Endothelial cell of umbilical vein (primary cell): ENCODE measurements around the gene DEGS2. TPM values are rescaled to one million over a fixed set of nuclear protein-coding genes. Genes with fewer than 3 reads are reported as not detected.

Experiments used
- BruUV-seq: library from RNA; stranded (reverse); fragments of 400-500 nt; replicated peaks from 2 replicates; lab custom pipeline; 2021; lab: Mats Ljungman, UMichigan
- CTCF ChIA-PET: fragments of 300-600, 350-600 bp; sonication (Branson Sonifier 250); formaldehyde crosslinking; loops from one replicate; lab custom pipeline; 2021; ENCODE audit warnings: antibody characterized with exemption, inconsistent platforms; lab: Charles Lee
- POLR2A ChIA-PET: fragments of 300-600, 350-600 bp; sonication (Branson Sonifier 250); formaldehyde crosslinking; loops from one replicate; lab custom pipeline; 2021; ENCODE audit warnings: antibody characterized with exemption, inconsistent platforms; lab: Charles Lee
- DNase-seq: peaks from one replicate; pipeline ENCODE4 v3.0.0-alpha.2; 2011; ENCODE audit warnings: low read depth, low spot score
- FAIRE-seq: peaks from 2 replicates; lab custom pipeline; 2011; peaks lifted over from hg19 to GRCh38; lab: Jason Lieb, UNC
- H2AFZ ChIP-seq: 2 replicates; pipeline ENCODE4 v1.6.0; 2012; ENCODE audit warnings: low read depth, low read length, control low read depth, inconsistent platforms
- H3K27ac ChIP-seq: 2 replicates; pipeline ENCODE4 v1.5.1; 2011; ENCODE audit warnings: low read depth, mild to moderate bottlenecking, control low read depth, low read length, moderate library complexity; ENCODE audit not compliant: insufficient read depth
- H3K27me3 ChIP-seq, 2 experiments: 2 replicates each; pipeline versions ENCODE4 v1.6.0 to v1.6.1; 2011; ENCODE audit warnings: low read length in 2 of 2, mixed read lengths in 1 of 2; ENCODE audit not compliant: control insufficient read depth in 2 of 2, insufficient read depth in 2 of 2
- H3K36me3 ChIP-seq, 2 experiments: 2 replicates in 1 of 2; 3 replicates in 1 of 2; pipeline ENCODE4 v1.5.1; 2011; ENCODE audit warnings: low read length in 2 of 2, mild to moderate bottlenecking in 1 of 2, moderate library complexity in 1 of 2; ENCODE audit not compliant: control insufficient read depth in 2 of 2, insufficient read depth in 2 of 2; ENCODE audit errors: extremely low read depth in 1 of 2
- H3K4me1 ChIP-seq: 3 replicates; pipeline ENCODE4 v1.5.1; 2011; ENCODE audit warnings: mild to moderate bottlenecking, low read length; ENCODE audit not compliant: control insufficient read depth, insufficient read depth; ENCODE audit errors: extremely low read depth
- H3K4me2 ChIP-seq: 2 replicates; pipeline ENCODE4 v1.6.1; 2011; ENCODE audit warnings: low read length, control low read depth, mixed read lengths; ENCODE audit not compliant: insufficient read depth
- H3K4me3 ChIP-seq, 3 experiments: fragments of 200-600 bp in 1 of 3; sonication (generic), shearing (Covaris generic) in 1 of 3; replicated peaks in 1 of 3; 2 replicates each; pipeline ENCODE4 v1.5.1; 2011 to 2016; ENCODE audit warnings: control low read depth in 3 of 3, low read length in 3 of 3, mild to moderate bottlenecking in 2 of 3, inconsistent platforms in 1 of 3, low read depth in 1 of 3, moderate library complexity in 1 of 3; ENCODE audit not compliant: insufficient read depth in 1 of 3
- H3K79me2 ChIP-seq: 2 replicates; pipeline ENCODE4 v1.6.0; 2012; ENCODE audit warnings: low read length, inconsistent platforms; ENCODE audit not compliant: control insufficient read depth, insufficient read depth
- H3K9ac ChIP-seq: replicated peaks from 2 replicates; pipeline ENCODE3; 2011; ENCODE audit warnings: low read length, control low read depth; ENCODE audit not compliant: insufficient read depth; ENCODE audit errors: extremely low read depth
- H3K9me1 ChIP-seq: replicated peaks from 3 replicates; pipeline ENCODE4 v1.6.0; 2011; ENCODE audit warnings: mild to moderate bottlenecking, low read length; ENCODE audit not compliant: control insufficient read depth, insufficient read depth; ENCODE audit errors: extremely low read depth
- H3K9me3 ChIP-seq: replicated peaks from 2 replicates; pipeline ENCODE4 v1.5.1; 2012; ENCODE audit warnings: low read length, inconsistent platforms; ENCODE audit not compliant: control insufficient read depth, insufficient read depth
- H4K20me1 ChIP-seq: replicated peaks from 2 replicates; pipeline ENCODE3; 2011; ENCODE audit warnings: mild to moderate bottlenecking, low read length; ENCODE audit not compliant: control insufficient read depth, insufficient read depth; ENCODE audit errors: extremely low read depth
- CTCF ChIP-seq, 2 donors: IDR thresholded peaks; 1 replicate in 1 of 2; 2 replicates in 1 of 2; pipeline ENCODE4 v1.5.1; 2011; ENCODE audit warnings: low read length in 2 of 2, mild to moderate bottlenecking in 2 of 2, moderate library complexity in 2 of 2, control low read depth in 1 of 2, inconsistent platforms in 1 of 2, low read depth in 1 of 2; ENCODE audit not compliant: insufficient read depth in 1 of 2; ENCODE audit errors: extremely low read depth in 1 of 2
- EZH2 ChIP-seq: IDR thresholded peaks from 2 replicates; pipeline ENCODE4 v1.6.1; 2012; ENCODE audit warnings: borderline replicate concordance, low read depth, mild to moderate bottlenecking, moderate library complexity, low read length, inconsistent platforms; ENCODE audit not compliant: severe bottlenecking
- FOS ChIP-seq: IDR thresholded peaks from 2 replicates; pipeline ENCODE4 v1.6.1; 2011; ENCODE audit warnings: mild to moderate bottlenecking, low read length, moderate library complexity, borderline replicate concordance; ENCODE audit not compliant: insufficient read depth
- GATA2 ChIP-seq: IDR thresholded peaks from 2 replicates; pipeline ENCODE4 v1.7.0; 2011; ENCODE audit warnings: low read depth, mild to moderate bottlenecking, moderate library complexity, mixed read lengths, low read length; ENCODE audit not compliant: insufficient read length, insufficient read depth
- JUN ChIP-seq: IDR thresholded peaks from 2 replicates; pipeline ENCODE4 v1.6.1; 2011; ENCODE audit warnings: borderline replicate concordance, low read depth; ENCODE audit not compliant: insufficient read length, insufficient read depth
- MAX ChIP-seq: IDR thresholded peaks from 2 replicates; pipeline ENCODE4 v1.6.1; 2011; ENCODE audit not compliant: insufficient read depth, insufficient read length
- MYC ChIP-seq: IDR thresholded peaks from one replicate; pipeline ENCODE4 v1.6.1; 2011; ENCODE audit warnings: mild to moderate bottlenecking, low read depth, low read length
- POLR2A ChIP-seq: IDR thresholded peaks from 2 replicates; pipeline ENCODE4 v1.6.1; 2012; ENCODE audit warnings: low read depth, mild to moderate bottlenecking, control low read depth, low read length
- POLR2AphosphoS5 ChIP-seq: IDR thresholded peaks from 2 replicates; pipeline ENCODE4 v1.6.1; 2012; ENCODE audit warnings: low read depth, mild to moderate bottlenecking, control low read depth, low read length, moderate library complexity; ENCODE audit not compliant: insufficient read depth
- dilution Hi-C: fragments of 300-500 bp; cut with MboI; formaldehyde crosslinking; loops from one replicate; pipeline ENCODE4 v1.15.0; 2019; ENCODE audit warnings: low sequenced_read_pairs; ENCODE audit not compliant: extremely low pct_ligation_motif_present
- intact Hi-C: fragments of 100-400 bp; cut with micrococcal nuclease; formaldehyde crosslinking; loops from one replicate; pipeline ENCODE4 v1.10.0; 2022
- polyA plus RNA-seq, 4 experiments: library from polyadenylated mRNA; depleted of rRNA in 3 of 4; stranded (reverse) in 3 of 4; unstranded in 1 of 4; fragments of >200 nt; gene quantifications; 2 replicates each; pipeline versions ENCODE4 v1.2.1 to v1.2.3, GENCODE V29; 2011 to 2012; ENCODE audit warnings: missing spikeins in 1 of 4
- total RNA-seq: library from RNA; stranded (reverse); gene quantifications from 2 replicates; pipeline ENCODE4 v1.2.3, GENCODE V29; 2021

DEGS2 gene
- total and polyA plus RNA-seq, 2 donors (not counting 3 experiments of a cell fraction or from before 2014, with no cell fraction given): 0.06 TPM; not detected in 1

GRCh38 chr14:100131181-100131580 lies 28.3 kb downstream of the DEGS2 start:
- no TSS peak for BruUV-seq
- POLR2A ChIA-PET: no interaction called here
- DNase-seq: no peak
- Histone ChIP-seq H3K27ac (no peak overlapping the region), H3K4me2 (no peak overlapping the region), H3K79me2 (no peaks in the 10 kb centered on the region), H4K20me1 (no peaks in the 10 kb centered on the region), H2AFZ (no peak overlapping the region), H3K9me1 (no peaks in the 10 kb centered on the region), H3K9me3 (no peaks in the 10 kb centered on the region), H3K4me3 (no peak overlapping the region), H3K4me1 (no peaks in the 10 kb centered on the region), H3K27me3 (no peaks in the 10 kb centered on the region), H3K9ac (no peak overlapping the region), H3K36me3 (peaks cover 0 to 6% of the 10 kb centered on the region in 2 experiments)
- CTCF ChIA-PET: interaction anchor here (1.3 to 7.6 kb wide), 2 partner anchors 11 to 23 kb away, joined by 4 to 44 read pairs; no protein-coding TSS in a partner anchor
- dilution Hi-C loops (no loop called here), intact Hi-C loops (no loop called here)
- FAIRE-seq: no peak
- no peak for TF ChIP-seq JUN
- no peak for TF ChIP-seq GATA2
- TF ChIP-seq POLR2AphosphoS5: no peak
- TF ChIP-seq MYC: no peak
- TF ChIP-seq EZH2: no peak
- no peak for TF ChIP-seq POLR2A
- TF ChIP-seq MAX: no peak
- no peak for TF ChIP-seq CTCF (IDR thresholded peaks at IDR 0.05; ENCODE audit: extremely low read depth in 1 of 2, insufficient read depth in 1 of 2, low read depth in 1 of 2, low read length in 2 of 2)
- no peak for TF ChIP-seq FOS
